Erythroblast (primary cell): ENCODE data around the gene PATJ.

Source experiments
- GATA1 ChIP-seq: IDR thresholded peaks from 2 replicates; pipeline ENCODE4 v1.6.1; 2011; ENCODE audit warnings: low read depth, mild to moderate bottlenecking, control low read depth, low read length, moderate library complexity
- POLR2A ChIP-seq: IDR thresholded peaks from 2 replicates; pipeline ENCODE4 v1.6.1; 2011; ENCODE audit warnings: mild to moderate bottlenecking, low read length

- TF ChIP-seq GATA1 (no peak), POLR2A (no peak)
Observed at GRCh38 chr1:62022382-62022983, 280.2 kb downstream of the PATJ start.
